Astrocyte of the spinal cord (primary cell): Measurements from ENCODE around the gene TTF2.
"Not testable (repeated sequence)": the region's sequence is repeated elsewhere in the genome, so short reads cannot be mapped to it uniquely, and the experiment has no call there.

Source experiments
- DNase-seq: peaks from one replicate; pipeline ENCODE4 v3.0.0; 2011; ENCODE audit warnings: low read depth, low spot score
- H3K4me3 ChIP-seq: 2 replicates; pipeline ENCODE4 v1.5.1; 2011; ENCODE audit warnings: low read depth, mild to moderate bottlenecking, low read length, moderate library complexity
- in situ Hi-C: cut with HindIII; loops from 2 replicates; pipeline ENCODE4 v1.10.0; 2017; ENCODE audit warnings: low sequenced_read_pairs
- TF ChIP-seq, protein P1 (sequence below): IDR thresholded peaks from 2 replicates; pipeline ENCODE4 v1.5.1; 2012; ENCODE audit warnings: low read depth, mild to moderate bottlenecking, low read length, inconsistent platforms

The TTF2 gene

DNA sequence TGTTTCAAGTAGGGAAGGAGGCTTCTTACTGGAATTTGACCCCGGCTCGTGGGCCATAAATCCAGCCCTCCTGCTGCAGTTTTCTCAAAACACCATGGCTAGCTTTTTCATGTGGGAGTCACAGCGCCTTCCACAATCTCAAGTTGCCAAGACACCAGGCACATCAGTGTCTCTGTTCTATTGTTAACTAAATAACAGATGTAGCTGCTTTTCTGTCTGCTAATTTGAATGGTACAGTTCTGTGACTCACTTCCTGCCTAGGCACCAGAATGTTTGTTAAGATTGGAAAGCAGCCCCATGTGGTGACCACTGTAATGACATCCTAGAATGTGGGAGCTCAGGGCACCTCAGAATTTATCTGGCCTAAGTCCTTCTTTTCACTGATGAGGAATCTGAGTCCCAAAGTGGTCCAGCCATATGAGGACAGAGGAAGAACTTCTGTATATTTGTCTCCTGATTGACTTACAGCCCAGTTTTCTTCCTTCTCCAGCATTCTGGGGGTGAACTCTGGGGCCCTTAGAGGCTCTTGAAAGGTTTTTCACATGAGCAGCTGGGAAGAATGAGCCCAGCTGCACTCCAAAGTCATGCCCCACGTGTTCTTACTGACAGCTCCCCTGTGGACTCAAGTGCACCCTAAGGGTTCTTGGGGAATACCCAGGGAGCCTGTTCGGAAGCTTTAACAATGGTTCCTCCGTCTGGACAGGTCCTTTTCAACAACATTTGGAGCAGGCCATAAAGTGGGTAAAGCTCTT, 33.9 kb downstream of the TTF2 start:
- DNase-seq = peak; percentile 94
- in situ Hi-C loops = no loop called here
- no peak overlapping the region for H3K4me3 ChIP-seq
- TF ChIP-seq, protein P1, sequence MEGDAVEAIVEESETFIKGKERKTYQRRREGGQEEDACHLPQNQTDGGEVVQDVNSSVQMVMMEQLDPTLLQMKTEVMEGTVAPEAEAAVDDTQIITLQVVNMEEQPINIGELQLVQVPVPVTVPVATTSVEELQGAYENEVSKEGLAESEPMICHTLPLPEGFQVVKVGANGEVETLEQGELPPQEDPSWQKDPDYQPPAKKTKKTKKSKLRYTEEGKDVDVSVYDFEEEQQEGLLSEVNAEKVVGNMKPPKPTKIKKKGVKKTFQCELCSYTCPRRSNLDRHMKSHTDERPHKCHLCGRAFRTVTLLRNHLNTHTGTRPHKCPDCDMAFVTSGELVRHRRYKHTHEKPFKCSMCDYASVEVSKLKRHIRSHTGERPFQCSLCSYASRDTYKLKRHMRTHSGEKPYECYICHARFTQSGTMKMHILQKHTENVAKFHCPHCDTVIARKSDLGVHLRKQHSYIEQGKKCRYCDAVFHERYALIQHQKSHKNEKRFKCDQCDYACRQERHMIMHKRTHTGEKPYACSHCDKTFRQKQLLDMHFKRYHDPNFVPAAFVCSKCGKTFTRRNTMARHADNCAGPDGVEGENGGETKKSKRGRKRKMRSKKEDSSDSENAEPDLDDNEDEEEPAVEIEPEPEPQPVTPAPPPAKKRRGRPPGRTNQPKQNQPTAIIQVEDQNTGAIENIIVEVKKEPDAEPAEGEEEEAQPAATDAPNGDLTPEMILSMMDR = peak; percentile 48

DNA sequence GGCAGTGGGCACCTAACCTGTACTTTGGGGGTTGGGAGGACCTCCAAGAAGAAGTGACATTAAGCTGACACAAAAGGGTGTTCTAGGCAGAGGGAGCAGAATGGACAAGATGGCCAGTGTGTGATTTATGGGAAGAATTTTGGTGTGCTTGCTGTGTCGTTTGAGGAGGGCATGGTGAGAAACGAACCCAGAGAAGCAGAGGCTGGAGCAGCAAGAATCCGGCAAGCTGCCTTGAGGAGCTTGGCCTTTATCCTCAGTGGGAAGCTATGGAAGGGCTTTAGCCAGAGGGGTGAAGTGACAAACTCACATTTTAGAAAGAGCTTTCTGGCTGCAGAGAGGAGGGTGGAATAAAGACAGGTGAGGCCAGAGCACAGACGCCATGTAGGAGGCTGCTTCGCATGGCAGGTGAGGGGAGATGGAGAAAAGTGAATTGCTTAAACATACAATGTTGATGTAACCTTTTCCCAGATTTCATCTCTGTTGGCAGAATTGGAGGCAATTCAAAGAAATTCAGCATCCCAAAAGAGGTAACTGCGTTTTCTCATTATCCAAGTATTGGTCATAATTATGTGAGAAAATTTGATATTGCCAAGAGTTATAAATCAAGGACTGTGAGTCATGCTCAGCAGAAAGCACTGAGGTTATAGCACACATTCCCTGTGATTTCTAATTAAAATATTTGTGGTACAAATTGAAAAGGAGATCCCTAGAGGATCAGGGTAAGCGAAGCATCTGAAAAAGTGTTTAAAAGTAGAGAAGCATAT, 34.9 kb downstream of the TTF2 start:
- no peak overlapping the region for H3K4me3 ChIP-seq
- TF ChIP-seq, protein P1 = no peak
- in situ Hi-C loops = no loop called here
- peak; percentile 87 for DNase-seq

DNA sequence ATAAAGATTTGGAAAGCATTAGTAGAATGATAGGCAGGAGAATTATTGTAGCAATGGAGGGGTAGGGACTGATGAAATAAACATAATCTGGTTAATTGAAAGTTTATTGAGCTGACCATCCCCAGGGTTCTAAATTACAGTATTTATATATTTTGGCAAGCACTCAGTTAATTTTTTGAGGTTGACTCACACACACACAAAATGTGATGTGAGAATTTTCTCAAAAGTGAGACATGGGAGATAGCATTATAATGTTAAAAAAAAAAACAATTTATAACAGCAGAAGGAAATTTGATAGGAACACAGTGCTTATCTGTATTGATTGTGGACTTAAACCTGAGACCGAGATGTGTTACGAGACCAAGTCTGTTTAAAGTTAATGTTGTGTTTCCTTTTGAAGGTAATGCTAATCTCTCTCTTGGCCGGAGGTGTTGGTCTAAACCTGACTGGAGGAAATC, 36.9 kb downstream of the TTF2 start:
- no peak overlapping the region for H3K4me3 ChIP-seq
- in situ Hi-C loops = no loop called here
- peak; percentile 52 for DNase-seq
- TF ChIP-seq, protein P1 = no peak

DNA sequence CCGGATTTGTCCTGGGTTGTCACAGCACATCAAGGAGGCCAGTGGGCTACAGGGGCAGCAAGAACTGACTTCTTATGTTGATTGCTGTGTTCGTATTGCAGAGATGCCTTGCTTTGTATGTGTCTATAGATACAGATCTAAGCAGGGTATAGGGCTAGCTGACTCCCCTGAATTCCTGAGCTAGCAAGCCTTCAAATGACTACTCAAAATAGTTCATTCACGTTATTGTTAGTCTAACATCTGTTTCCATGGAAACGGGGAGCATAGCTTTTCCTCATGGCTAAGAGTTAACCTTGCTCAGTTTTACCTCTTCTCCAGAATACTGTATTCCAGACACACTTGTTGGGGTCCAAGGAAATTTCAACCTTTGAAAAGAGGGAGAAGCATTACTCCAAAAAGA, 37.3 kb downstream of the TTF2 start:
- peak; percentile 52 for DNase-seq
- TF ChIP-seq, protein P1 = no peak
- in situ Hi-C loops = no loop called here
- no peak overlapping the region for H3K4me3 ChIP-seq

DNA sequence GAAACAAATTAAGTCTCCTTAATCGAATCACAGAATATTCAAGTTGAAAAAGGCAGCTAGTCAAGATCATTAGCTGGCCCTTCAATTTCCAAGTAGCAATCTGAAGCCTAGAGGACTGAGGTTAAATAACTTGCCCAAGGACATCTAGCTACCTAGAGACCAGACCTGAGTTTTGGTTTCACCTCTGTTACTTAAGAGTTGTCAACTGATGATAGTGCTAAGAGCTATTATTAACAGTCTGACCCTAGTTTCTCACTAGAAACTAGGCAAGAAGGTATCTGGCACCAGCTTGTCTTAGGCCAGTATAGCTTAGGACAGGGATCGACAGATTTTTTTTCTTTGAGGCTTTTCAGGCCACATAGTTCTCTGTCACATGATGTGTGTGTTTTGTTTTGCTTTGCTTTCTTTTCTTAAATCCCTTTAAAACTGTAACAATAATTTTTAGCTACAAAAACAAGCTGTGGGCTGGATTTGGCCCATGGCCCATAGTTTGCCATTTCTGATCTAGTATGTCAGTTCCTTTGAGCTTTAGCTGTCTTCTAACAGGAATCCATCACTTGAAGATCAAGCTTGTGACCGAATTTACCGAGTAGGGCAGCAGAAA, 38.3 kb downstream of the TTF2 start:
- TF ChIP-seq, protein P1 = no peak
- no peak overlapping the region for H3K4me3 ChIP-seq
- DNase-seq = peak; percentile 45
- in situ Hi-C loops = no loop called here

DNA sequence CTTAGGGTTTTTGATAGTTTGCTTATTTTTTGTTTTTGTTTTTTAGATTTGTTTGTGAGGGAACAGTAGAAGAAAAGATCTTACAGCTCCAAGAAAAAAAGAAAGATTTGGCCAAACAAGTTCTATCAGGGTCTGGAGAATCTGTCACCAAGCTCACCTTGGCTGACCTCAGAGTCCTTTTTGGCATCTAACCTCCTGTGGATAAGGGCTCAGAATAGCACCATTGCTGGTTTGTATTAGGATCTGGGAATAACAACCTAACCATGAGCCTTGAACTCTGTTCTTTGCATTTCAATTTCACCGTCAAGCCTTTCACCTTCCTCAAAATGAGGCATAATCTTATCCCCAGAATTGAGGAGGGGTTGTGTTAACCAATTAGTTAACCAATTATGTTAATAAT, 41.2 kb downstream of the TTF2 start:
- DNase-seq = no peak
- H3K4me3 ChIP-seq = no peak overlapping the region
- in situ Hi-C loops = no loop called here
- TF ChIP-seq, protein P1 = no peak

DNA sequence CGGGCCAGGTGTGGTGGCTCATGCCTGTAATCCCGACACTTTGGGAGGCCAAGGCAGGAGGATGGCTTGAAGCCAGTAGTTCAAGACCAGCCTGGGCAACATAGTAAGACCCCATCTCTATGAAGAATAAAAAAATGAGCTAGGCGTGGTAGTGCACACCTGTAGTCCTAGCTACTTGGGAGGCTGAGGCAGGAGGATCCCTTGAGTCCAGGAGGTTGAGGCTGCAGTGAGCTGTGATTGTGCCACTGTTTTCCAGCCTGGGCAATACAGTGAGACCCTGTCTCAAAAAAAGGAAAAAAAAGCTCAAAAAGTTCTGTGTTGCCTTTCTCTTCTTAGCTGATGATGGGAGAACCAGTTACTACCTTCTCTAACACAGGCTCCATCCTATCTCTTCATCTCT, 41.7 kb downstream of the TTF2 start:
- in situ Hi-C loops = not testable (repeated sequence)

More for the DNA sequence above, 41.7 kb downstream of the TTF2 start:
- not testable (repeated sequence) for DNase-seq, H3K4me3 ChIP-seq
